Tongue (tissue), 2 donors: Measurements from ENCODE around the gene RNASE13. TPM values are rescaled to one million over a fixed set of nuclear protein-coding genes. Genes with fewer than 3 reads are reported as not detected.
"Not testable (repeated sequence)": the region's sequence is repeated elsewhere in the genome, so short reads cannot be mapped to it uniquely, and the experiment has no call there.

ENCODE experiments used
- DNase-seq: peaks from one replicate; pipeline ENCODE4 v3.0.0-alpha.2; 2015
- total RNA-seq: library from RNA; depleted of rRNA; stranded (reverse); fragments of >200 nt; gene quantifications from one replicate; pipeline ENCODE4 v1.2.3, GENCODE V29; 2014

The RNASE13 gene
- total RNA-seq, 1 donor from 2014 or later, result not detected

- DNase-seq, result no peak
These were observed 7.2 kb upstream of the RNASE13 start, which contains the start of gene RNASE7 for GRCh38 chr14:21041676-21042433. RNASE7 (plus strand) TSS chr14:21042362; CDS start chr14:21042993, 631 bp downstream.

GRCh38 chr14:21040941-21041340, 6.3 kb upstream of the RNASE13 start:
- DNase-seq, result not testable (repeated sequence)

GRCh38 chr14:21040370-21040925, 5.8 kb upstream of the RNASE13 start:
- no peak for DNase-seq

GRCh38 chr14:21039585-21040369, 5.2 kb upstream of the RNASE13 start:
- DNase-seq, result peak; percentile 94

GRCh38 chr14:21038441-21039422, 4.1 kb upstream of the RNASE13 start:
- peak; percentile 97 for DNase-seq

- DNase-seq, result no peak
These were observed 2.5 kb upstream of the RNASE13 start for GRCh38 chr14:21037156-21037555.

GRCh38 chr14:21036751-21037150, 2.1 kb upstream of the RNASE13 start:
- DNase-seq, result no peak

- DNase-seq, result no peak
These were observed 1.4 kb downstream of the RNASE13 start for GRCh38 chr14:21033133-21033698.

GRCh38 chr14:21032326-21033132, 2.1 kb downstream of the RNASE13 start:
- no peak for DNase-seq

GRCh38 chr14:21030531-21030930, 4.1 kb downstream of the RNASE13 start:
- DNase-seq, result no peak

GRCh38 chr14:21029917-21030316, 4.7 kb downstream of the RNASE13 start, which contains the start of gene TPPP2:
TPPP2 (plus strand) TSS chr14:21030217; CDS start chr14:21030582, 365 bp downstream.
- DNase-seq, result no peak

GRCh38 chr14:21026988-21027315, 7.7 kb downstream of the RNASE13 start:
- DNase-seq, result no peak

- DNase-seq, result peak; percentile 78
These were observed 8.2 kb downstream of the RNASE13 start for GRCh38 chr14:21026274-21026987.

GRCh38 chr14:21025371-21026273, 9.0 kb downstream of the RNASE13 start:
- peak; percentile 76 for DNase-seq

- peak; percentile 91 for DNase-seq
These were observed 9.8 kb downstream of the RNASE13 start, which contains the start of gene NDRG2 for GRCh38 chr14:21024585-21025370. NDRG2 (minus strand) TSS chr14:21025061; CDS start chr14:21023315, 1,746 bp downstream.

GRCh38 chr14:21023817-21024584, 10.6 kb downstream of the RNASE13 start:
- no peak for DNase-seq

GRCh38 chr14:21023174-21023573, 11.4 kb downstream of the RNASE13 start:
- DNase-seq, result no peak
